ENCODE results near the gene VWA1. TPM values are rescaled to one million over a fixed set of nuclear protein-coding genes. Genes with fewer than 3 reads are reported as not detected.
"Not testable (repeated sequence)": the region's sequence is repeated elsewhere in the genome, so short reads cannot be mapped to it uniquely, and the experiment has no call there.

VWA1 gene
- total and polyA plus RNA-seq, 4 donors: 18.3 to 81.3 (median 32.2) TPM

DNA sequence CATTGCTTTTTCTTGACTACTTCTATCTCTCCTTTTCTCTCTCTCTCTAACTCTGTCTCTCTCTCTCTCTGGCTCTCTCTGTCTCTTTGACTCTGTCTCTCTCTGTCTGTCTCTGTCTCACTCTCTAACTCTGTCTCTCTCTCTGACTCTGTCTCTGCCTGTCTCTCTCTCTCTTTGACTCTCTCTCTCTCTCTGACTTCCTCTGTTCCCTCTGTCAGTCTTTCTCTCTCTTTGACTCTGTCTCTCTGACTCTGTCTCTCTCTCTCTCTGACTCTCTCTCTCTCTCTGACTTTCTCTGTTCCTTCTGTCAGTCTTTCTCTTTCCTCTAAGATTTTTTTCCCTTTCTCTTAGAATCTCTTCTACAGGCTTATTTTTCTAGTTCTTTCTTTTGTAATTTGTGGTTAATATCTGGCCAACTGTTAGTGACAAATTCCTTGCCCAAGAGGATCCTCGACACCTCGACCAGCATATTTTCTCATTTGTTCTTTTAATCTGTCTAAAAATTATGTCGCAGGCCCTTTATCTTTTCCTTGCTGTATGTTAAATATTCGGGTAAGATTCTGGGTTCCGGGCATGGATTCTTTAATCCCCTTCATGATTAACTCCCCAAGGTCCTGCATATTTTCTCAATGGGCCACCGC lies 13.7 kb downstream of the VWA1 start, which contains the start of gene ATAD3C:
Gene ATAD3C, plus strand, starts transcription at position 591 of the 641 bp plus-strand sequence. CDS start 995 bp downstream, outside the sequence.
- H3K9me3 ChIP-seq (ENCODE audit: control insufficient read depth in 4 of 4, low read length in 3 of 4): no peaks in the 10 kb centered on the region
- H3K27me3 ChIP-seq (ENCODE audit: control insufficient read depth in 4 of 4, insufficient read depth in 4 of 4, low read length in 3 of 4): no peaks in the 10 kb centered on the region
- no peak within 1 kb of the TSS for H3K27ac ChIP-seq (ENCODE audit: low read depth in 1 of 2, low read length in 2 of 2)
- no peak for DNase-seq (ENCODE audit: low spot score)
- H3K36me3 ChIP-seq (ENCODE audit: control insufficient read depth in 4 of 4, insufficient read depth in 3 of 4, low read depth in 1 of 4, low read length in 3 of 4): no peaks in the 10 kb centered on the region
- WGBS: 88% methylated on average over 6 of the region's 6 CpGs
- TF ChIP-seq FOXA2 (IDR thresholded peaks at IDR 0.05) (no peak), JUND (IDR thresholded peaks at IDR 0.05) (no peak), YY1 (IDR thresholded peaks at IDR 0.05) (no peak), TAF1 (conservative IDR thresholded peaks at IDR 0.05) (no peak), REST (IDR thresholded peaks at IDR 0.05) (no peak), HNF4G (IDR thresholded peaks at IDR 0.05) (no peak), RAD21 (IDR thresholded peaks at IDR 0.05) (no peak), FOXA1 (IDR thresholded peaks at IDR 0.05) (no peak), RXRA (IDR thresholded peaks at IDR 0.05) (no peak), SP1 (IDR thresholded peaks at IDR 0.05) (no peak), MAX (IDR thresholded peaks at IDR 0.05) (no peak)
- no peak within 1 kb of the TSS for H3K9ac ChIP-seq (ENCODE audit: low read depth in 1 of 2, low read length in 2 of 2)
- no peaks in the 10 kb centered on the region for H3K4me1 ChIP-seq (ENCODE audit: control insufficient read depth in 4 of 4, insufficient read depth in 4 of 4, low read length in 3 of 4)
- no peak within 1 kb of the TSS for H3K4me3 ChIP-seq (ENCODE audit: low read depth in 1 of 3, low read length in 3 of 3)

- H3K4me1 ChIP-seq (ENCODE audit: control insufficient read depth in 4 of 4, insufficient read depth in 4 of 4, low read length in 3 of 4); H3K9me3 ChIP-seq (ENCODE audit: control insufficient read depth in 4 of 4, low read length in 3 of 4); H3K27ac ChIP-seq (ENCODE audit: low read depth in 1 of 2, low read length in 2 of 2); H3K27me3 ChIP-seq (ENCODE audit: control insufficient read depth in 4 of 4, insufficient read depth in 4 of 4, low read length in 3 of 4); H3K4me3 ChIP-seq (ENCODE audit: low read depth in 1 of 3, low read length in 3 of 3); H3K9ac ChIP-seq (ENCODE audit: low read depth in 1 of 2, low read length in 2 of 2); DNase-seq (ENCODE audit: low spot score); H3K36me3 ChIP-seq (ENCODE audit: control insufficient read depth in 4 of 4, insufficient read depth in 3 of 4, low read depth in 1 of 4, low read length in 3 of 4): not testable (repeated sequence)
- whole genome bisulfite sequencing: 90% methylated on average over 22 of the region's 22 CpGs
Observed at GRCh38 chr1:1450616-1451015, 15.1 kb downstream of the VWA1 start.

DNA sequence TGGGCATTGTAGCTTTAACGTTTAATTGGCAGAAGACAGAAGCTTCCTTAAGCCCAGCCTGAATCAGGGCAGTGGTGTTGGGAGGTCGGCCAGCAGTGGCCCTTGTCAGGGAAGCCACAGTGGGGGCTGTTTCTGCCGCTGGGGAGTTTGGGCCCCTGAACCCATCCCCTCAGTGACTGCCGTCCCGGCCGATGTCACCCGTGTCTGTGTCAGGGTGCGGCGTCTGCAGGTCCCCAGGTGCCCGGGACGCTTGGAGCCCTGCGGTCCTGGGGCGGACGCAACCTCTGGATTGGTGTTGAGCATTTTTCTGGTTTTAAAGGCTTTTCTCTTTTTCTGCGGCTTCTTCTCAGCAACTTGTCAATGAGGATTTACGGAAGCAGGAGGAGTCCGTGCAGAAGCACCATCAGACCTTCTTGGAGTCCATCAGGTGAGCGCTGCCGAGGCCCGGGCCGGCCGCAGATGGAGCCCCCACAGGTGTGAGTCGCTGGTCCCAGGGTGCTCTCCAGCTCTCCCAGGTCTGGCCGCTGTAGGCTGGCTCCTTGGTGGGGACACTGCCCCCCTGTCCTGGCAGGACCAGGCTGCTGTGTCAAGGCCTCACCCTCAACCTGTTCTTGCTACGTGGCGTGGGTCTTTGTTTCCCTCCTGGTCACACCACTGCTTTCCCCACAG lies 16.3 kb downstream of the VWA1 start:
- Histone ChIP-seq H3K36me3 (ENCODE audit: control insufficient read depth in 4 of 4, insufficient read depth in 3 of 4, low read depth in 1 of 4, low read length in 3 of 4) (no peaks in the 10 kb centered on the region), H3K9ac (ENCODE audit: low read depth in 1 of 2, low read length in 2 of 2) (no peak overlapping the region), H3K27me3 (ENCODE audit: control insufficient read depth in 4 of 4, insufficient read depth in 4 of 4, low read length in 3 of 4) (no peaks in the 10 kb centered on the region), H3K27ac (ENCODE audit: low read depth in 1 of 2, low read length in 2 of 2) (no peak overlapping the region), H3K4me1 (ENCODE audit: control insufficient read depth in 4 of 4, insufficient read depth in 4 of 4, low read length in 3 of 4) (peaks cover 0 to 2% (median under 1%) of the 10 kb centered on the region in 4 donors), H3K4me3 (ENCODE audit: low read depth in 1 of 3, low read length in 3 of 3) (no peak overlapping the region), H3K9me3 (ENCODE audit: control insufficient read depth in 4 of 4, low read length in 3 of 4) (no peaks in the 10 kb centered on the region)
- no peak for DNase-seq (ENCODE audit: low spot score)
- WGBS: 93% methylated on average over 26 of the region's 26 CpGs
- TF ChIP-seq RXRA (IDR thresholded peaks at IDR 0.05): no peak
- TF ChIP-seq, protein P1, sequence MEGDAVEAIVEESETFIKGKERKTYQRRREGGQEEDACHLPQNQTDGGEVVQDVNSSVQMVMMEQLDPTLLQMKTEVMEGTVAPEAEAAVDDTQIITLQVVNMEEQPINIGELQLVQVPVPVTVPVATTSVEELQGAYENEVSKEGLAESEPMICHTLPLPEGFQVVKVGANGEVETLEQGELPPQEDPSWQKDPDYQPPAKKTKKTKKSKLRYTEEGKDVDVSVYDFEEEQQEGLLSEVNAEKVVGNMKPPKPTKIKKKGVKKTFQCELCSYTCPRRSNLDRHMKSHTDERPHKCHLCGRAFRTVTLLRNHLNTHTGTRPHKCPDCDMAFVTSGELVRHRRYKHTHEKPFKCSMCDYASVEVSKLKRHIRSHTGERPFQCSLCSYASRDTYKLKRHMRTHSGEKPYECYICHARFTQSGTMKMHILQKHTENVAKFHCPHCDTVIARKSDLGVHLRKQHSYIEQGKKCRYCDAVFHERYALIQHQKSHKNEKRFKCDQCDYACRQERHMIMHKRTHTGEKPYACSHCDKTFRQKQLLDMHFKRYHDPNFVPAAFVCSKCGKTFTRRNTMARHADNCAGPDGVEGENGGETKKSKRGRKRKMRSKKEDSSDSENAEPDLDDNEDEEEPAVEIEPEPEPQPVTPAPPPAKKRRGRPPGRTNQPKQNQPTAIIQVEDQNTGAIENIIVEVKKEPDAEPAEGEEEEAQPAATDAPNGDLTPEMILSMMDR (IDR thresholded peaks at IDR 0.05; ENCODE audit: low read depth, low read length, missing input control): no peak
- TF ChIP-seq ATF3 (IDR thresholded peaks at IDR 0.05): no peak
- no peak for TF ChIP-seq HNF4A (conservative IDR thresholded peaks at IDR 0.05)
- no peak for TF ChIP-seq SP1 (IDR thresholded peaks at IDR 0.05)
- TF ChIP-seq FOXA1 (IDR thresholded peaks at IDR 0.05): no peak
- no peak for TF ChIP-seq GABPA (IDR thresholded peaks at IDR 0.05 in 1 of 2, conservative IDR thresholded peaks at IDR 0.05 in 1 of 2)
- no peak for TF ChIP-seq TAF1 (conservative IDR thresholded peaks at IDR 0.05)
- no peak for TF ChIP-seq MAX (IDR thresholded peaks at IDR 0.05)
- TF ChIP-seq EGR1 (IDR thresholded peaks at IDR 0.05; ENCODE audit: low read depth in 2 of 2): no peak
- no peak for TF ChIP-seq NR2F2 (IDR thresholded peaks at IDR 0.05)
- TF ChIP-seq, protein P2, sequence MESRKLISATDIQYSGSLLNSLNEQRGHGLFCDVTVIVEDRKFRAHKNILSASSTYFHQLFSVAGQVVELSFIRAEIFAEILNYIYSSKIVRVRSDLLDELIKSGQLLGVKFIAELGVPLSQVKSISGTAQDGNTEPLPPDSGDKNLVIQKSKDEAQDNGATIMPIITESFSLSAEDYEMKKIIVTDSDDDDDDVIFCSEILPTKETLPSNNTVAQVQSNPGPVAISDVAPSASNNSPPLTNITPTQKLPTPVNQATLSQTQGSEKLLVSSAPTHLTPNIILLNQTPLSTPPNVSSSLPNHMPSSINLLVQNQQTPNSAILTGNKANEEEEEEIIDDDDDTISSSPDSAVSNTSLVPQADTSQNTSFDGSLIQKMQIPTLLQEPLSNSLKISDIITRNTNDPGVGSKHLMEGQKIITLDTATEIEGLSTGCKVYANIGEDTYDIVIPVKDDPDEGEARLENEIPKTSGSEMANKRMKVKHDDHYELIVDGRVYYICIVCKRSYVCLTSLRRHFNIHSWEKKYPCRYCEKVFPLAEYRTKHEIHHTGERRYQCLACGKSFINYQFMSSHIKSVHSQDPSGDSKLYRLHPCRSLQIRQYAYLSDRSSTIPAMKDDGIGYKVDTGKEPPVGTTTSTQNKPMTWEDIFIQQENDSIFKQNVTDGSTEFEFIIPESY (IDR thresholded peaks at IDR 0.05): no peak
- no peak for TF ChIP-seq FOXA2 (IDR thresholded peaks at IDR 0.05)

Data from liver (tissue), 9 donors.